T-helper 2 cell treated with Interferon-gamma antibody and Interleukin-4, amounts not matched to agents 100 ng/mL and 5 ng/mL, for 36 hours (primary cell): Measurements from ENCODE around the gene NGFR. TPM values are rescaled to one million over a fixed set of nuclear protein-coding genes. Genes with fewer than 3 reads are reported as not detected.
"Not testable (repeated sequence)": the region's sequence is repeated elsewhere in the genome, so short reads cannot be mapped to it uniquely, and the experiment has no call there.

ENCODE experiments used
- intact Hi-C: fragments of 100-400 bp; cut with micrococcal nuclease; formaldehyde crosslinking; loops from one replicate; pipeline ENCODE4 v1.15.1; 2023
- total RNA-seq: library from RNA; stranded (reverse); gene quantifications from 2 replicates; pipeline ENCODE4 v1.2.3, GENCODE V29; 2022

NGFR gene
- total RNA-seq, 1 donor from 2014 or later: 0.11 TPM

- intact Hi-C loops: loop anchor here (1.0 to 5.0 kb wide), 2 partner anchors 60 to 471 kb away; partner anchors contain the start of gene DLX4
Observed at GRCh38 chr17:49495842-49496182, 719 bp downstream of the NGFR start.

- intact Hi-C loops: loop anchor here (1.0 to 5.0 kb wide), 2 partner anchors 60 to 471 kb away; partner anchors contain the start of gene DLX4
Observed at GRCh38 chr17:49496183-49496866, 1.2 kb downstream of the NGFR start.

- intact Hi-C loops: loop anchor here (1.0 to 5.0 kb wide), 2 partner anchors 59 to 470 kb away; partner anchors contain the start of gene DLX4
Observed at GRCh38 chr17:49496867-49497147, 1.7 kb downstream of the NGFR start.

- intact Hi-C loops: loop anchor here (5.0 kb wide), 1 partner anchor 470 kb away; the partner anchor contains the start of gene DLX4
Observed at GRCh38 chr17:49497148-49498028, 2.3 kb downstream of the NGFR start.

GRCh38 chr17:49498029-49498615 is 3.0 kb downstream of the NGFR start:
- intact Hi-C loops: loop anchor here (5.0 kb wide), 1 partner anchor 469 kb away; the partner anchor contains the start of gene DLX4

- intact Hi-C loops: no loop called here
Observed at GRCh38 chr17:49501496-49501895, 6.4 kb downstream of the NGFR start.

- intact Hi-C loops: no loop called here
Observed at GRCh38 chr17:49502254-49502653, 7.2 kb downstream of the NGFR start.

GRCh38 chr17:49502680-49503079 is 7.6 kb downstream of the NGFR start:
- intact Hi-C loops: not testable (repeated sequence)

- intact Hi-C loops: no loop called here
Observed at GRCh38 chr17:49504369-49504768, 9.3 kb downstream of the NGFR start.

- intact Hi-C loops: no loop called here
Observed at GRCh38 chr17:49505854-49506253, 10.8 kb downstream of the NGFR start.

- intact Hi-C loops: no loop called here
Observed at GRCh38 chr17:49506282-49506681, 11.2 kb downstream of the NGFR start.

GRCh38 chr17:49508061-49508865 is 13.2 kb downstream of the NGFR start:
- intact Hi-C loops: no loop called here

- intact Hi-C loops: no loop called here
Observed at GRCh38 chr17:49508866-49509587, 13.9 kb downstream of the NGFR start.

GRCh38 chr17:49509588-49509917 is 14.5 kb downstream of the NGFR start:
- intact Hi-C loops: no loop called here

- intact Hi-C loops: no loop called here
Observed at GRCh38 chr17:49510059-49510719, 15.1 kb downstream of the NGFR start.

- intact Hi-C loops: no loop called here
Observed at GRCh38 chr17:49510720-49511110, 15.6 kb downstream of the NGFR start.

- intact Hi-C loops: no loop called here
Observed at GRCh38 chr17:49511810-49512209, 16.7 kb downstream of the NGFR start.

- intact Hi-C loops: no loop called here
Observed at GRCh38 chr17:49512296-49513043, 17.4 kb downstream of the NGFR start.

GRCh38 chr17:49513044-49513395 is 17.9 kb downstream of the NGFR start:
- intact Hi-C loops: no loop called here

- intact Hi-C loops: no loop called here
Observed at GRCh38 chr17:49513641-49514040, 18.5 kb downstream of the NGFR start.
